Small intestine (tissue), 7 donors: Measurements from ENCODE around the gene LITAF. TPM values are rescaled to one million over a fixed set of nuclear protein-coding genes. Genes with fewer than 3 reads are reported as not detected.
A peak's percentile ranks its signal among the peaks of the same experiment; 100 is the strongest.
"Not testable (repeated sequence)": the region's sequence is repeated elsewhere in the genome, so short reads cannot be mapped to it uniquely, and the experiment has no call there.

Experiments used
- DNase-seq, 2 donors: peaks; one replicate each; pipeline versions ENCODE4 v3.0.0 to v3.0.0-alpha.2; 2013
- FAIRE-seq: peaks from 2 replicates; lab custom pipeline; 2012; peaks lifted over from hg19 to GRCh38; lab: Jason Lieb, UNC
- H3K27ac ChIP-seq, 3 donors: one replicate each; pipeline ENCODE4 v1.5.1; 2013; ENCODE audit warnings: low read length in 2 of 3, mild to moderate bottlenecking in 2 of 3, control low read depth in 1 of 3, inconsistent platforms in 1 of 3, low read depth in 1 of 3, moderate library complexity in 1 of 3
- H3K27me3 ChIP-seq, 3 donors: one replicate each; pipeline ENCODE4 v1.6.1; 2013; ENCODE audit warnings: low read length in 3 of 3, inconsistent platforms in 1 of 3; ENCODE audit not compliant: control insufficient read depth in 3 of 3, insufficient read depth in 3 of 3
- H3K36me3 ChIP-seq, 3 donors: one replicate each; pipeline ENCODE4 v1.6.1; 2013; ENCODE audit warnings: low read length in 3 of 3, inconsistent platforms in 1 of 3, low read depth in 1 of 3, mild to moderate bottlenecking in 1 of 3, moderate library complexity in 1 of 3; ENCODE audit not compliant: control insufficient read depth in 3 of 3, insufficient read depth in 2 of 3
- H3K4me1 ChIP-seq, 3 donors: one replicate each; pipeline ENCODE4 v1.6.1; 2013; ENCODE audit warnings: low read length in 2 of 3, inconsistent platforms in 1 of 3, low read depth in 1 of 3, mild to moderate bottlenecking in 1 of 3, moderate library complexity in 1 of 3; ENCODE audit not compliant: control insufficient read depth in 3 of 3, insufficient read depth in 2 of 3
- H3K4me3 ChIP-seq, 3 donors: one replicate each; pipeline ENCODE4 v1.5.1; 2013; ENCODE audit warnings: low read length in 3 of 3, control low read depth in 1 of 3, inconsistent platforms in 1 of 3, low read depth in 1 of 3, mild to moderate bottlenecking in 1 of 3, moderate library complexity in 1 of 3
- H3K9me3 ChIP-seq, 2 donors: one replicate each; pipeline ENCODE4 v1.6.1; 2013; ENCODE audit warnings: low read depth in 1 of 2, low read length in 1 of 2; ENCODE audit not compliant: control insufficient read depth in 2 of 2, insufficient read depth in 1 of 2
- WGBS, 3 donors: extraction: QIAGEN DNeasy Blood & Tissue Kit; methylation state at CpG; one replicate each; pipeline ENCODE4 v1.1.7; 2013; 5-methylcytosine and 5-hydroxymethylcytosine counted together
- polyA plus RNA-seq, 4 donors: library from polyadenylated mRNA; stranded (reverse) in 3 of 4; unstranded in 1 of 4; fragments of 200-250 nt in 3 of 4; fragments of 120-200 nt in 1 of 4; gene quantifications; one replicate each; pipeline versions ENCODE4 v1.2.1 to v1.2.3, GENCODE V29; 2013
- donor health status: healthy with polysubstance abuse.
- donor health status: control.
- donor health status: control.
- donor health status: Bipolar disorder and iron deficiency.
- donor health status: healthy.

The LITAF gene
- polyA plus RNA-seq, 4 donors, result 18.1 to 112 (median 46.2) TPM

- DNase-seq (no peak), FAIRE-seq (no peak)
- WGBS, 3 donors, result 66 to 78% (median 76%) methylated on average over 14 of the region's 14 CpGs
- Histone ChIP-seq H3K4me3 (no peak overlapping the region), H3K27ac (no peak overlapping the region), H3K9me3 (no peaks in the 10 kb centered on the region), H3K4me1 (peaks cover 1 to 24% (median 2%) of the 10 kb centered on the region in 3 donors), H3K27me3 (no peaks in the 10 kb centered on the region), H3K36me3 (no peaks in the 10 kb centered on the region)
These were observed 22.9 kb upstream of the LITAF start for GRCh38 chr16:11609474-11610120.

- Histone ChIP-seq H3K27ac (no peak overlapping the region), H3K36me3 (no peaks in the 10 kb centered on the region), H3K4me3 (no peak overlapping the region), H3K27me3 (no peaks in the 10 kb centered on the region), H3K9me3 (no peaks in the 10 kb centered on the region), H3K4me1 (no peaks in the 10 kb centered on the region)
- WGBS, 3 donors, result 91 to 98% (median 94%) methylated on average over 5 of the region's 5 CpGs
- no peak for FAIRE-seq
- DNase-seq, result no peak
These were observed 19.2 kb upstream of the LITAF start for GRCh38 chr16:11605891-11606290.

- Histone ChIP-seq H3K27me3 (no peaks in the 10 kb centered on the region), H3K4me3 (no peak overlapping the region), H3K36me3 (no peaks in the 10 kb centered on the region), H3K9me3 (no peaks in the 10 kb centered on the region), H3K4me1 (no peaks in the 10 kb centered on the region), H3K27ac (peak overlapping the region in 1 of 3 donors; percentile 82)
- 87 to 90% (median 87%) methylated on average over 8 of the region's 8 CpGs for WGBS, 3 donors
- no peak for DNase-seq
- no peak for FAIRE-seq
These were observed 18.8 kb upstream of the LITAF start for GRCh38 chr16:11605564-11605886.

GRCh38 chr16:11604783-11605563 is 18.3 kb upstream of the LITAF start:
- Histone ChIP-seq H3K27ac (peak overlapping the region in 2 of 3 donors; percentile 45 to 82), H3K9me3 (no peaks in the 10 kb centered on the region), H3K36me3 (no peaks in the 10 kb centered on the region), H3K4me3 (no peak overlapping the region), H3K27me3 (no peaks in the 10 kb centered on the region), H3K4me1 (no peaks in the 10 kb centered on the region)
- WGBS, 3 donors, result 67 to 73% (median 71%) methylated on average over 21 of the region's 21 CpGs
- DNase-seq (no peak), FAIRE-seq (no peak)

GRCh38 chr16:11604296-11604695 is 17.6 kb upstream of the LITAF start:
- peak overlapping the region in 2 of 3 donors; percentile 1 to 51 for H3K27ac ChIP-seq
- not testable (repeated sequence) for DNase-seq, H3K9me3 ChIP-seq, H3K27me3 ChIP-seq, H3K4me3 ChIP-seq, H3K36me3 ChIP-seq, H3K4me1 ChIP-seq, FAIRE-seq
- WGBS, 3 donors, result 82 to 87% (median 84%) methylated on average over 4 of the region's 4 CpGs

GRCh38 chr16:11603331-11603750 is 16.6 kb upstream of the LITAF start:
- FAIRE-seq (no peak), DNase-seq (no peak)
- Histone ChIP-seq H3K4me3 (no peak overlapping the region), H3K36me3 (no peaks in the 10 kb centered on the region), H3K27me3 (no peaks in the 10 kb centered on the region), H3K4me1 (peaks cover 0 to 2% (median 0%) of the 10 kb centered on the region in 3 donors), H3K9me3 (no peaks in the 10 kb centered on the region), H3K27ac (peak overlapping the region in 1 of 3 donors; percentile 51)
- WGBS, 3 donors, result 51 to 68% (median 62%) methylated on average over 12 of the region's 12 CpGs

- Histone ChIP-seq H3K4me3 (no peak overlapping the region), H3K27ac (no peak overlapping the region), H3K36me3 (no peaks in the 10 kb centered on the region), H3K9me3 (no peaks in the 10 kb centered on the region), H3K27me3 (no peaks in the 10 kb centered on the region), H3K4me1 (peaks cover 0 to 13% (median 0%) of the 10 kb centered on the region in 3 donors)
- FAIRE-seq (no peak), DNase-seq (no peak)
- WGBS, 3 donors, result 49 to 71% (median 56%) methylated on average over 7 of the region's 7 CpGs
These were observed 15.6 kb upstream of the LITAF start for GRCh38 chr16:11602321-11602720.

GRCh38 chr16:11601911-11602310 is 15.2 kb upstream of the LITAF start:
- 89 to 93% (median 92%) methylated on average over 8 of the region's 8 CpGs for WGBS, 3 donors
- no peak for DNase-seq
- FAIRE-seq, result no peak
- Histone ChIP-seq H3K27me3 (no peaks in the 10 kb centered on the region), H3K36me3 (no peaks in the 10 kb centered on the region), H3K4me1 (peaks cover 0 to 17% (median 0%) of the 10 kb centered on the region in 3 donors), H3K9me3 (no peaks in the 10 kb centered on the region), H3K4me3 (no peak overlapping the region), H3K27ac (no peak overlapping the region)
